HG02981 (cell line): ENCODE results near the gene BRD9.
"Not testable (repeated sequence)": the region's sequence is repeated elsewhere in the genome, so short reads cannot be mapped to it uniquely, and the experiment has no call there.

Experiments used
- ATAC-seq: cut with Tn5 transposase; IDR thresholded peaks from one replicate; pipeline ENCODE4 v1.9.1; 2021; ENCODE audit warnings: mild to moderate bottlenecking, moderate library complexity; ENCODE audit not compliant: unreplicated experiment

The BRD9 gene

DNA sequence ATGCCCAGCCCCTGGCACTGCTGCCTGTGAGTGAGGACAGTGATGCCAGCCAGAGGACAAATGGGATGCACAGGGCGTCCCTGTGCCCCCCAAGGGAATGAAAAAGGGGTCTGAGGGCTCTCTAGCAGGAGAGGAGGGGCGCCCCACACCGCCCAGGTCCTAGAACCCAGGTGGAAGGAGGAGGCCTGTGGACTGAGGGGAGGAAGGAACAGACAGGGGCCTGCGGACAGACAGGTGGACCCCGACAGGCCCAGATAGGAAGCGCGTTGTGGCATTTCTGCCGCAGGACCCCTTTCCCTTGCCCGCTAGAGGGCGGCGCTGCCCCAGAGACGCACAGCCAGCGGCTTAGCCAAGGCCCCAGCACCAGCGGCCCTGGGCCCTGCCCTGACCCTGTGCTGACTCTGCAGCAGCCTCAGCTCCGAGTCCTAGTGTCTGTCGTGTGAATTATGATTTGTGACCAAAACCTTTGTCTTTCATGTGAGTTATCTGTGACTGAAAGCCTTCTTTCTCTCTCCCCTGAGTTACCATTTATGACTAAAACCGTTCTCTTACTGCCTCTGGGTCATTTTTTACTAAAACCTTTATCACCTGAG is 30.8 kb upstream of the BRD9 start:
- ATAC-seq = peak; percentile 79

DNA sequence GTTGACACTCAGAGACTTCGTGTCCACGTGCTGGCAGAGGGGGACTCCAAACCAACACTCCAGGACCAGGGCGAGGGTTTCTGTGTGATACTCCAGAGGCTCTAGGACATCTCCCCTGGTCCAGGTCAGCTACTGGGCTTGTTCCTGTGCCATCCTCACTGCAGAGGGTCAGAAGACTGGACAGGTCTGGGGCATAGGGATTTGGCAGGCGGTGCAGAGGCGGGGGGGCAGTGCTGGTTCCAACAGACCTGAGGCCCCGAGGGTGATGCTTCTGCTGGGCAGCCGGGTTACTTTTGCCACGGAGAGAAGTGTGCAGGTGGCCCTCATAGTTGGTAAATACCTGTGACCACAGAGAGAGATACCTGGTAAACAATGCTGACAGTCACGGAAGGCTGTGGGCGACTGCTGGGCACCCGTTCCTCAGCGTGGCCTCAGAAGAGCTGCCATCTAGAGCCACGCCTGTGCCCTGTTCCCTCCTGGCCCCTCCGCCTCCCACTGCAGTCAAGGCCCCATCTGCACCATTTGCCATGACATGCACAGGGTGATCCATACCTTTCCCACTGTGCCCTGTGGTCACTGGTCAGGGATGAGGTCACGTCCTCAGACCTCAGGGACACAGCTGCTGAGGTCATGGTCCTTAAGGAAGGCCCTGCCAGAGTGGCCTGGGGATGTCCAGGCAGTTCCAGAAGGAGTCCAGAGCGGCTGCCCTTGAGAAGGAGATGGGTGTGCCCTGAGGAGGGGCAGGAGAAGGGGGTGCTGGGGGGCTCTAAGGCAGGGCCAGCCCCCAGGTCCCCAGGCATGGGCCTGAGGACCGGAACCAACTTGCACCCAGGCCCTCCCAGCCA is 30.1 kb upstream of the BRD9 start:
- no peak for ATAC-seq

DNA sequence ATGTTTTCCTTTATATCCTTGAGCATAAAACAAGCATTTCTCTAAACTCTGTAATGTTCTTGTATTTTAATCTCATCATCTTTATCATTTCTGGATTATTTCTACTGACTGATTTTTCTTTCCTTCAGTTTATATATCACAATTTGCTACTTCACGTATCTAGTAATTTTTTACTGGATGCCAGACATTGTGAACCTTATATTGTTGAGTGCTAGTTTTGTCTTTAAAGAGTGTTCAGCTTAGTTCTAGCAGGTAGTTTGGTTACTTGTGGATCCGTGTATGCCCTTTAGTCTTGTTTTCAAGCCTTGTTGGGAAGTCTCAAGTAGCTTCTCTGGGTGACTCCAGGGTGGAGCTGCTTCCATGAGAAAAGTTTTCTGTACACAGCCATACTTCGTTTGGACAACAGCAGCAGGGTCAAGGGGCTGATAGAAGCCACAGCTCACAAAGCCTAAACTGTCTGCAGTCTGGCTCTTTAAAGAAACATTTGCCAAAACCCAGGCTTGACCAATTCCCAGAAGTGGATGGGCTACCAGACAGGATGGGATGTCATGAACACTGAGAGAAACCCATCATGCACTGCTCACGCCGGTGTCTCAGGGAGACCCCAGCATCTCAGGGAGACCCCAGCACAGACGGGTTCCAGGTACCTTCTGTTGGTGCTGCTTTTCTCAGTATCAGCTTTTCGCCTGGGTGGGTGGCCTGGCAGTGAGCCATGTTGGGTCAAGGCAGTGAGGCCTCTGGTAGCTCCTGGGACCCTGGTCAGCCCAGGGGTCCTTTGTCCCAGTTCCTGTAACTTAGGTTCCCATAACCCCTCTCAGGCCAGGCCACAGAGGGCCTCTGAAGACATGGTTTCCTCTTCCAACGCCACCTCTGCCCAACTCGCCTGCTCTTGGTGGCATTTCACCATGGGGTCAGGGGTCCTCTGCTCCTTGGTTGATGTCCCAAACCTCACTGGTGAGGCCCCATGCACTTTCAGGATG is 29.1 kb upstream of the BRD9 start:
- ATAC-seq = no peak

DNA sequence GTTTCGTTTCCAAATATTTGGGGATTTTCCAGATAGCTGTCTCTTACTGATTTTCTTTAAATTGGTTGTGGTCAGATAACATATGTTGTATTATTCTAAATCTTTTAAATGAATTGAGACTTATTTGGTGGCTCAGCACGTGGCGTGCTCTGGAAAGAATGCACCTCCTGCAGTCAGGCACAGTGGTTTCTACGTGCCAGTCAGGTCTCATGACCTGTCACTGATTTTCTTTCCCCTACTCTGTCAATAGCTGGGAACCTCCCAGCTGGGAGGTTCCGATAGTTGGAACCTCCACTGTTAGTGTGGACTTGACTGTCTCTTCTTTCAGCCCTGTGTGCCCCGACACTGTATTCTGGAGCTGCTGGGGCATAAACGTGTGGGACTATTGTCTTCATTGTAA is 27.7 kb upstream of the BRD9 start:
- ATAC-seq = no peak

DNA sequence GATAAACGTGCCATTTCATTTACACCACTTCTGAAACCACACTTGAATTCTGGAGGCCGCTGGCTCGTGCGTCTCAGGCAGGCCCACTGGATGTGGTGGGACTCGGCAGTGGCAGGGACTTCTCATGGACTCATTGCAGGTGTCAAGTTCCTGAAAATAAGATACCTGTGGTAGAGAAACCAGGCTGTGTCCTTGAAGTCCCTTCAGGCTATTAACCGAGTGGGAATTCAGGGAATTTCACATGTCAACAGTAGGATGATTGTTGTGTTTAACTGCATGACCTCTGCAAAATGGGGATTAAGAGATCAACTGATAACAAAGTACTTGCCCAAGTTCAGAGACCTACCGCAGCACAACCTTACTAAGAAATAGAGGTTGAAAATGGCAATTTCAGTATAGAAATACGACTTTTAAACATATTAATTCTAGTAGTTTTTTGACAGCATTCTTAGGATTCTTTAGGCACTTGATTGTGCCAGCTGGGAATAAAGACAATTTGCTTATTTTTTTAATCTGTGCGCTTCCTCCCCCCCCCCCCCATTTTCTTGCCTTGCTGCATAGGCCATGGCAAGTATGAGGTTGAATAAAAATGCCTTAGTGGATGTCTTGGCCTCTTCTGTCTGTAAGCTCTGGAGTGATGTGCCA is 26.9 kb upstream of the BRD9 start:
- no peak for ATAC-seq

DNA sequence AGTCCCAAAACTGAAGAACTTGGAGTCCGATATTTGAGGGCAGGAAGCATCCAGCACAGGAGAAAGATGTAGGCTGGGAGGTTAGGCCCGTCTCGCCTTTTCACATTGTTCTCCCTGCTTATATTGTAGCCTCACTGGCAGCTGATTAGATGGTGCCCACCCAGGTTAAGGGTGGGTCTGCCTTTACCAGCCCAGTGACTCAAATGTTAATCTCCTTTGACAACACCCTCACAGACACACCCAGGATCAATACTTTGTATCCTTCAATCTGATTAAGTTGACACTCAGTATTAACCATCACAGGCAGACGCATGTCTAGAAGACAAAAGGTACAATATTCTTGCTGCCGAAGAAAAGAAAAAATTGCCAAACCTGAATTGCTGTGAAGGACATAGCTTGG is 26.1 kb upstream of the BRD9 start:
- not testable (repeated sequence) for ATAC-seq

DNA sequence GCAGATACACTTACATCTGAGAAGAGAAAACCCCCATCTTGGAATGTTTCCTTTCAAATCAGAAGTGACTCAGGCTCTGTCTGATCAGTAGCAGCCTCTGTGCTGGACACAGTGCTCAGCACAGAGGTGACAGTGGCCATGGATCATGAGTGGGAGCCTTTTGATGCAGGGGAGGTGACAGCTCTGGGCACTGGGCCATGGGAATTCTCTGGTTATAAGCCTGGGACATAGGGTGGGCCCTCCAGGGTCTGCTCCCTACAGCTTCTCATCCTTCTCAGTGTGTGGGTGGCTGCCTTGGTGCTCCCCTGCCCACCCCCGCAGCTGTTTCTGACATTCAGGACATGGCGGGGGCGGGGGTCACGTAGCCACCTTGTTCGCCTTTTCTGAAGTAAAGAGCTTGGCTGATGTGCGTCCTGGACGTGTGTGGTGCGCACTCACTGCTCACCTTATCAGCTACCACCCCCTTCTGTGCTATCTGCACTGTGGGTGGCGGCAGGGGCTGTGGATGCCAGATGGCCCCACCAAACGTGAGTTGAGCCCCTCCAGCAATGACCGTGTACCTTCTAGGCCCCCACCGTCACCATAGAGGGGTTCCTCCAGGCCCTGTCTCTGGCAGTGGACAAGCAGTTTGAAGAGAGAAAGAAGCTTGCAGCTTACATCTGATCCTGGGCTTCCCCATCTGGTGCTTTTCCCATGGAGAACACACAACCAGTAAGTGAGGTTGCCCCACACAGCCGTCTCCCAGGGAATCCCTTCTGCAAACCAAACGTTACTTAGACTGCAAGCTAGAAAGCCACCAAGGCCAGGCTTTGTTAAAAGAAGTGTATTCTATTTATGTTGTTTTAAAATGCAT is 24.1 kb upstream of the BRD9 start:
- no peak for ATAC-seq

DNA sequence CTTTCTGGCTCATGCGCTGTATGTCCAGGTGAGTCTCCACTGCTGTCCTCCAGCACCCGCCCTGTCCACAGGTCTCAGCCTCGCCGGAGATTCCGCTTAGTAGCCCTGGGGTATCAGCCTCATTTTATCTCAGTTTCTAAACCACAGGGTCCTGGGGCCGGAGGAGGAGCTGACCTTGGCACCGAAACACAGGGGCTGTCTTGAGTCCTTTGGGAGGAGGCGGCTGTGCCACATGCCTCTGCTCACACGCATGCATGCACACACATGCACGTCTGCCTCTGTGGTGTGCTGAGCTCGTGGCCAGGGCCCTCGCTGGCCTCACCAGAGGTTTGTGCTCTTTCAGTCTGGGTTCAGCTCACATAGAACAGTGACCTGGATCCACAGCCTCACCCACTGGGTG is 23.3 kb upstream of the BRD9 start:
- ATAC-seq = no peak

DNA sequence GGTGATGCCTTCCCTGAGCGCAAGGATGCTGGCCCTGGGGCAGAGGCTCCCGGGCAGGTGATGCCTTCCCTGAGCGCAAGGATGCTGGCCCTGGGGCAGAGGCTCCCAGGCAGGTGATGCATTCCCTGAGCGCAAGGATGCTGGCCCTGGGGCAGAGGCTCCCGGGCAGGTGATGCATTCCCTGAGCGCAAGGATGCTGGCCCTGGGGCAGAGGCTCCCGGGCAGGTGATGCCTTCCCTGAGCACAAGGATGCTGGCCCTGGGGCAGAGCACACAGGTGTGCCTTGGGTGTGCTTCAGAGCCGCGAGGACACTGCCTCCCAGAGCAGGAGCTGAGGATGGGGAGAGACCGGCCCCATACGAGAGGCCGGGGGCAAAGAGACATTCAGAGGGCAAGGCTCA is 22.7 kb upstream of the BRD9 start:
- not testable (repeated sequence) for ATAC-seq

DNA sequence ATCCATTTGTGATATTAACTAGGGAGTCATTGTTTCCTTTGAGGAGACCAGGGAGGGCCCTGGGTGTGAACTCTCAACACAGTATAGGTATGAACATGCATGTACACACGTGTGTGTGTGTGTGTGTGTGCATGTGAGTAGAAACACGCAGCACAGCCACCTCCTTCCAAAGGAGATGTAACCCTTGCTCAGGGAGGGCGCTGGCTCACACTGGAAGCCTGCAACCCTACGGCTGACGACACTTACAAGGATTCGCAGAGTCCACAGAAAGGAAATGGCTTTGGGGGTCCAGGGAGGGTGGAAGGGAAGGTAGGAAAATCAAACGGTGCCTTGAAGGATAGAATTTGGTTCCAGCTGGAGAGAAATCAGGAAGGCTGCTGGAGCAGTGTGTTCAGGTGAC is 22.0 kb upstream of the BRD9 start:
- no peak for ATAC-seq

DNA sequence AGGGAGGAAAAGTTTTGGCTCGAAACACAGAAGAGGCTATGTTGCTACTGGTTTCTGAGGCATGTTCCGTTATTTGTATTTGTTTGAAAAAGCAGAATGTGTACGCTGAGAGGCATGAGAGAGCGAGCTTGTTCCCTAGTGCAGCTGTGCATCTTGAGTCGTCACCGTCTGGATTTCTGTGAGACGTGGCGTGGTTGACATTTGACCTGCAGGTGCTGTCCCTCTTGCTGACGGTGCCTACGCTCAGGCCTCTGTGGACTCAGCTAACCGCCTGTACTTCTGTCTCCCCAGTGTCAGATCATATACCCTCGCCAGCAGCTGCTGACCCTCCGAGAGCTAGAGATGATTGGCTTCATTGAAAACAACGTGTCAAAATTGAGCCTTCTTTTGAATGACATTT is 21.6 kb upstream of the BRD9 start:
- ATAC-seq = no peak

DNA sequence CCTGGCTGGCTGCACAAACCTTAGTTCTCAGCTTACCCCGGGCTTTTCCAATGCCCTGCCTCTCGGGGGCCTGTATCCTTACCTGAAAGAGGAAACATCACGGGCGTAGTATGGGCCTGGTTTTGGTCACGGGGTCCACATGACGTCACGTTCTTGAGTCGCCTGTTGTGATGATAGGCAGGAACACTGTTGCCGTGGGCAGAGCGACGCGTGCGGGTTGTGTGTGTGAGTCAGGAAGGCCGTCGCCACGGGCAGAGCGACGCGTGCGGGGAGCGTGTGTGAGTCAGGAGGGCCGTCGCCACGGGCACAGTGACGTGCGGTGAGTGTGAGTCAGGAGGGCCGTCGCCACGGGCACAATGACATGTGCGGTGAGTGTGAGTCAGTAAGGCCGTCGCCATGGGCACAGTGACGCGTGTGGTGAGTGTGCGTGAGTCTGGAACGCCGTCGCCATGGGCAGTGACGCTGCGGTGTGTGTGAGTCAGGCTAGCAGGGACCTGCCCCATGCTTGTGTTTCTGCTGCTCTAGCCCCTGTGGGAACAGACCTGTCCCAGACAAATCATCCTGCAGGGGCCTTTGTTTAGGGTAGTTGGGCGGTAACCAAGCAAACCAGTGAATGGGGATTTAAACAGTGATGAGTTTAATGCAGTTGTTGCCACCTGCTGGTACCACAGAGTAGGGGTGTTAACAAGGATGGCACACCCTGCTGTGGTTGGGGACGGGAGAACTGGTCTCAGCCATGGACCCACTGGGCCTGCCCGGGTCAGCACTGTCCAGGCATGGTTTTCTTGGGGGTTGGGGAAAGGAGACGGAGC is 19.9 kb upstream of the BRD9 start:
- ATAC-seq = no peak

DNA sequence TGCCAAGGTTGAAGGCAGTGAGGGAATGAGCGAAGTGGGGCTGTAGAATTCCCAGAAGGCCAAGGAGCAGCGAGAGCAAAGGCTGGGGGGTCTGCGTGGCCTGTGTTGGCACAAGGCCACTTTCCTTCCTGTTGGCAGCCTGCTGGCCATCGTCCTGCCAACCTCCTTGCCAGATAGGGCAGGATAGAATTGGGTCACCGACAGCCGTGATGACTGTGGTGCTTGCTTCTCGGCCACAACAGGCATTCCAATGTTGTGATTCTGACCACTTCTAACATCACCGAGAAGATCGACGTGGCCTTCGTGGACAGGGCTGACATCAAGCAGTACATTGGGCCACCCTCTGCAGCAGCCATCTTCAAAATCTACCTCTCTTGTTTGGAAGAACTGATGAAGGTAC is 19.0 kb upstream of the BRD9 start:
- ATAC-seq = no peak

DNA sequence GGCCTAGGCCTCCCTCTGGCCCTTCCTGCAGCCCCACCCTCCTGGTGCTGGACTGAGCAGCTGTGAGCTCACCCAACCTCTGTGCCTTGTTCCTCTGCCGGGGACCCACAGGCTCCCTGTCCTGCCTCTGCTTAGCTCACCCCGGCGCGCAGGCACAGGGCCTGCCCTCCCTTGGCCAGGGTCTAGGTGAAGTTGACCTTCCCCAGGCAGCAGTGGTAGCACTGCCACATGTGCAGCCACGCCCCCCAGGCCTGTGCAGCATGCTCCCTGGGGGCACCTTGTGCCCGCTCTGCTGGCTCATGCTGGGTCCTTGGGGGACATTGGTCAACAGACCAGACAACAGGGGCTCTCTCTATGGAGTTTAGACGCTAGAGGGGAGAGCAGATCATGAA is 18.2 kb upstream of the BRD9 start:
- ATAC-seq = no peak

DNA sequence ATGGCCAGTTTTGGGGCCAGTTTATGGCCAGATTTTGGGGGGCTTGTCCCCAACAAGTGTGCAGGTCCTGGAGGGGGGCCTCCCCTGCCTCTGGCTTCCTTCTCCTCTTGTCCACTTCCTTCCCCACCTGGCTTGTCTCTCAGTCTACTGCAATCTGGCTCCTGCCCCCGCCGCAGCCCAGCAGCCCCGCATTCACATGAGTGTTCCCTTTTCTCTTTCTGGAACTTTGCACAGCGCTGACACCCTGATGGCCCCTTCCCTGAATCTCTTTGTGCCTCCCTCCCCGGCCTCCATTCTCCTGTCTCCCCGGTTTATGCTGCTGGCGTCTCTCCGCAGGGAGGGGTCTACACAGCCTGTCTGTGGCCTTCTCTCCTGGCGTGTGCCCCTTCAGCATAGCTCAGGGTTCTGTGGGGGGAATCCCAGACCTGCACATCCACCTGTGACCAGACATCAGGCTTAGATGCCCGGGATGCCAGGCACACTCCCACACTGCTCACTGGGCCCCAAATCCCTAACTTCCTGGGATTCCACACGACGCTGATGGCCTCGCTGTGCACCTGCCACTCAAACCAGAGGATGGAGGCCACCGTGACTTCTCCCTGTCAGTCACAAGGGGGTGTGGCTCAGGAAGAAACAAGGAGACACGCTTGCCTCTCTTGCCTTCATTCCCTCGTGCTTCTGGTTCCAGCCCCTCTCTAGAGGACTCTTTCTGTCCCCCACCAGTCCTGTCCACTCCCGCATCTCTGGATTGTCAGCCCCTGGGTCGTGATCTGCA is 17.6 kb upstream of the BRD9 start:
- ATAC-seq = no peak

DNA sequence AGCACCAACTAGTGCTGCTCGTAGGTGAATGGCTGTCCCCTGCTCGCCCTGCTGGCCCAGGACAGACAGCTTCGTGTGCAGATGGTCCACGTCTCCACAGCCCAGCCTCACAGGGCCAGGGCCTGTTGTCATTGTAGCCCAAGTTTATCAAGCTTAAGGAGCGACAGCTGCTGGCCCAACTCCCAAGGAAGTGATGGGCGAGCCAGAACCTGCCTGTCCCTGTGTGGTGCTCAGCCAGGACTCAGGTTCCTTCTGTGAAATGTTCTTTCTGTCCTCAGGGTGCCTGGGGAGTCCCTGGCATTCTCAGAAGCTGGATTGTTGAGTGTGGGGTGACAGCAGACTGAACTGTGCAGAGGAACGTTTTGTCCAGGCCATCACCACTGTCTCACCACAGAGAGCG is 16.5 kb upstream of the BRD9 start:
- no peak for ATAC-seq

DNA sequence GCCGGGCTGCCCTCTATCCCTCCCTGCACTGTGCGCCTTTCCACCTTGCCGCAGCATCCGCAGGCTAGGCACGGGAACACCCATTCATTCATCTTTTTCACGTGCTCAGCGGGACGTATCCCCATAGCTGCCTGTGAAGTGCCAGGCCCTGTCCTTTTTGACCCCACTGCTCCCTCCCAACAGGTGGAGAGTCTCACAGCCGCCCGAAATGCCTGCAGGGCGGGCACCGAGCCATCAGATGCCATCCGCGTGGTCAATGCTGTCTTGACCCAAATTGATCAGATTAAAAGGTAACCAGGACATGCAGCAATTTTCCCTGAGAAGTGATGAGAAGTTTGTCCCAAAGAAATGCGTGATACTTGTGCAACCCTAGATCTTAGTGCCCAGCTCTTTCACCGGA is 15.6 kb upstream of the BRD9 start:
- no peak for ATAC-seq

DNA sequence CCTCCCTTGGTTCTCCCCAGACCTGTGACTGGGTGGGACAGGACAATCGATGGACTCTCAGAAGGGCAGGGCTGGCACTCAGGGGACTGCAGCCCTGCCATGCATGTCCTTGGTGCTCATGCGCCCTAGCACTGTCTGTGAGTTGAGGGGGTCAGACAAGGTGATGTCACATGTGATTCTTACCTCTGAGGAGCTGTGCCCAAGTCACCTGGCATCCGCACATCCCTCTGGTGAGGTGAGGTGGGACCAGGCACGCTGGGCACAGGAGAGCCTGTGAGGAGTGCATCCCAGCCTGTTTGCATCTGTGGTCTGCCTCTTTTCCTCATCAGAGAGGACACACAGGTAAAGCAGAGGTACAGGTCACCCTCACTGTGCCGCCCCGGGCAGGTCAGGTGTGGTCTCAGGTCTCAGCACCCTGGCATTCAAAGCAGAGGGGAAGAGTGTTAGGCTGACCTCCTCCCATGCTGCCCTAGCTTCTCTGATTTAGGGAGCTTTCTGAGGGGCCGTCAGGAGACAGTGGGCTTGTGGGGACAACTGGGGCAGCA is 14.8 kb upstream of the BRD9 start:
- no peak for ATAC-seq
